ENCODE measurements around the gene COMTD1.
"Not testable (repeated sequence)": the region's sequence is repeated elsewhere in the genome, so short reads cannot be mapped to it uniquely, and the experiment has no call there.

The COMTD1 gene

DNA sequence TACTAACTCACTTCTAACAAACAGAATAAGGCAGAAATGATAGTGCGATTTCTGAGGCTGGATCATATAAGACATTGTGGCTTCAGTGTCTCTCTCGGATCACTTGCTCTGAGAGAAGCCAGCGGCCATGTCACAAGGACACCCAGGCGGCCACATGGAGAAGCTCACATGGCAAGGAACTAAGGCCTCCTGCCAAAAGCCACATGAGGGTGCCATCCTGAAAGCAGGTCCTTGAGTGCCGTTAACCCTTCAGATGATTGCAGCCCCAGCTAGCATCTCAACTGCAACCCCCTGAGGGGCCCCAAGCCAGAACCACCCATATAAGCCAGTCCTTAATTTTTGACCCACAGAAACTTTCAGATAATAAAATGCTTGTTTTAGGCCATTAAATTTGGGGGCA lies 32.0 kb downstream of the COMTD1 start:
- POLR2A ChIA-PET: no interaction called here

GRCh38 chr10:75203046-75203620 lies 32.6 kb downstream of the COMTD1 start:
- POLR2A ChIA-PET: interaction anchor here (4.0 kb wide), 1 partner anchor 8 kb away, joined by 18 read pairs; the partner anchor contains the start of gene VDAC2

More for the DNA sequence above, 32.0 kb downstream of the COMTD1 start:
- Histone ChIP-seq H3K4me1 (ENCODE audit: control insufficient read depth, insufficient read depth, low read length) (no peaks in the 10 kb centered on the region; the same call in 1 of the 2 replicates), H3K9me3 (ENCODE audit: control insufficient read depth, insufficient read depth, low read depth, low read length) (no peaks in the 10 kb centered on the region), H3K4me3 (ENCODE audit: low read depth, low read length) (no peak overlapping the region), H3K36me3 (ENCODE audit: control insufficient read depth in 2 of 2, insufficient read depth in 1 of 2, low read length in 2 of 2) (no peaks in the 10 kb centered on the region), H3K27ac (ENCODE audit: extremely low read depth, low read depth, low read length) (no peak overlapping the region)
- TF ChIP-seq ZNF610 (tag by site-specific recombination; IDR thresholded peaks at IDR 0.05; ENCODE audit: borderline replicate concordance) (no peak), ZNF664 (tag by site-specific recombination; IDR thresholded peaks at IDR 0.05) (no peak), ZNF645 (tag by site-specific recombination; IDR thresholded peaks at IDR 0.05) (no peak), ZNF558 (tag by site-specific recombination; IDR thresholded peaks at IDR 0.05) (no peak), ZNF677 (tag by site-specific recombination; IDR thresholded peaks at IDR 0.05) (no peak), SP3 (tag by site-specific recombination; IDR thresholded peaks at IDR 0.05) (no peak), ZBTB17 (tag by site-specific recombination; IDR thresholded peaks at IDR 0.05) (no peak), ZNF2 (tag by site-specific recombination; IDR thresholded peaks at IDR 0.05) (no peak), IKZF3 (tag by site-specific recombination; IDR thresholded peaks at IDR 0.05) (no peak), ZFP3 (tag by site-specific recombination; IDR thresholded peaks at IDR 0.05; ENCODE audit: low read depth) (no peak), KLF10 (tag by site-specific recombination; IDR thresholded peaks at IDR 0.05) (no peak), ZNF394 (tag by site-specific recombination; IDR thresholded peaks at IDR 0.05; ENCODE audit: borderline replicate concordance) (no peak), ZNF549 (tag by site-specific recombination; IDR thresholded peaks at IDR 0.05) (no peak), ZNF624 (tag by site-specific recombination; IDR thresholded peaks at IDR 0.05) (no peak), ZNF704 (tag by site-specific recombination; IDR thresholded peaks at IDR 0.05) (no peak)
- CTCF ChIA-PET: interaction anchor here (1.0 to 1.5 kb wide), 2 partner anchors 15 to 42 kb away, joined by 6 read pairs; no protein-coding TSS in a partner anchor

More at GRCh38 chr10:75203046-75203620, 32.6 kb downstream of the COMTD1 start:
- H3K4me1 ChIP-seq (ENCODE audit: control insufficient read depth, insufficient read depth, low read length); H3K27ac ChIP-seq (ENCODE audit: extremely low read depth, low read depth, low read length); H3K9me3 ChIP-seq (ENCODE audit: control insufficient read depth, insufficient read depth, low read depth, low read length); H3K36me3 ChIP-seq (ENCODE audit: control insufficient read depth in 2 of 2, insufficient read depth in 1 of 2, low read length in 2 of 2); H3K4me3 ChIP-seq (ENCODE audit: low read depth, low read length): not testable (repeated sequence)
- CTCF ChIA-PET: interaction anchor here (1.0 to 1.2 kb wide), 2 partner anchors 15 to 42 kb away, joined by 5 to 6 read pairs; no protein-coding TSS in a partner anchor
- peak; percentile 78 for TF ChIP-seq WT1 (tag by site-specific recombination; IDR thresholded peaks at IDR 0.05)
- peak; percentile 87 for TF ChIP-seq KLF1 (tag by site-specific recombination; IDR thresholded peaks at IDR 0.05)
- TF ChIP-seq ZBTB17 (tag by site-specific recombination; IDR thresholded peaks at IDR 0.05): 0 out of 2 replicates have a peak, but pooled peaks have one; percentile 9
- 0 out of 2 replicates have a peak, but pooled peaks have one; percentile 12 for TF ChIP-seq ZNF146 (tag by site-specific recombination; IDR thresholded peaks at IDR 0.05)
- TF ChIP-seq ZNF335 (tag by site-specific recombination; conservative IDR thresholded peaks at IDR 0.05): peak; percentile 86
- peak; percentile 57 for TF ChIP-seq KLF17 (tag by site-specific recombination; IDR thresholded peaks at IDR 0.05)

Measured in HEK293 (cell line).